ENCODE results near the gene NOL9. TPM values are rescaled to one million over a fixed set of nuclear protein-coding genes. Genes with fewer than 3 reads are reported as not detected.

NOL9 gene
- total RNA-seq, 2 donors from 2014 or later, result 15.3 to 38.9 TPM

DNA sequence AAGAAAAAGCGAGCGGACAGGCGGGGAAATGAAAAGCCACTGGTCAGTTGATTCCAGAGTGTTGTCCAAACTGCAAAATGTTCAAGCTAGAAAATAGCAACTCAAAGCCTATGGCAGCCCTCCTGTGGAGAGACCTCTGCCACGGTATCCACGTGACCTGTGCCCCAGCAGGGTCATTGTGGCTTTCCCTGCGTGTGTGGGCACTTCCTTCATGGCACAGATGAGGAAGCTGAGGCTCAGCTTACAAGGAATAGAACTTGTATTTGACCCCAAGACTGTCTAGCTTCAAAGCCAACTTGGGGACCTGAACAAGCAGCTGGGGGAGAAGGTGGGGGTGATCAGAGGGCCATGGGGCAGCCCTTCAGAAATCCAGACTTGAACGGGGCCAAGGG is 47.3 kb downstream of the NOL9 start:
- ATAC-seq (ENCODE audit: insufficient number of reproducible peaks, low FRiP score, low read depth), result no peak
- Histone ChIP-seq H3K9me3 (no peaks in the 10 kb centered on the region), H3K4me1 (ENCODE audit: control insufficient read depth in 1 of 2, low read depth in 2 of 2) (peaks cover 19 to 27% of the 10 kb centered on the region in 2 donors), H3K4me3 (no peak overlapping the region), H3K36me3 (no peaks in the 10 kb centered on the region), H3K27ac (no peak overlapping the region), H3K27me3 (replicated peaks; ENCODE audit: insufficient read depth) (no peaks in the 10 kb centered on the region)
- TF ChIP-seq, protein P1, sequence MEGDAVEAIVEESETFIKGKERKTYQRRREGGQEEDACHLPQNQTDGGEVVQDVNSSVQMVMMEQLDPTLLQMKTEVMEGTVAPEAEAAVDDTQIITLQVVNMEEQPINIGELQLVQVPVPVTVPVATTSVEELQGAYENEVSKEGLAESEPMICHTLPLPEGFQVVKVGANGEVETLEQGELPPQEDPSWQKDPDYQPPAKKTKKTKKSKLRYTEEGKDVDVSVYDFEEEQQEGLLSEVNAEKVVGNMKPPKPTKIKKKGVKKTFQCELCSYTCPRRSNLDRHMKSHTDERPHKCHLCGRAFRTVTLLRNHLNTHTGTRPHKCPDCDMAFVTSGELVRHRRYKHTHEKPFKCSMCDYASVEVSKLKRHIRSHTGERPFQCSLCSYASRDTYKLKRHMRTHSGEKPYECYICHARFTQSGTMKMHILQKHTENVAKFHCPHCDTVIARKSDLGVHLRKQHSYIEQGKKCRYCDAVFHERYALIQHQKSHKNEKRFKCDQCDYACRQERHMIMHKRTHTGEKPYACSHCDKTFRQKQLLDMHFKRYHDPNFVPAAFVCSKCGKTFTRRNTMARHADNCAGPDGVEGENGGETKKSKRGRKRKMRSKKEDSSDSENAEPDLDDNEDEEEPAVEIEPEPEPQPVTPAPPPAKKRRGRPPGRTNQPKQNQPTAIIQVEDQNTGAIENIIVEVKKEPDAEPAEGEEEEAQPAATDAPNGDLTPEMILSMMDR (IDR thresholded peaks at IDR 0.05), result no peak
- DNase-seq (ENCODE audit: low spot score), result no peak

DNA sequence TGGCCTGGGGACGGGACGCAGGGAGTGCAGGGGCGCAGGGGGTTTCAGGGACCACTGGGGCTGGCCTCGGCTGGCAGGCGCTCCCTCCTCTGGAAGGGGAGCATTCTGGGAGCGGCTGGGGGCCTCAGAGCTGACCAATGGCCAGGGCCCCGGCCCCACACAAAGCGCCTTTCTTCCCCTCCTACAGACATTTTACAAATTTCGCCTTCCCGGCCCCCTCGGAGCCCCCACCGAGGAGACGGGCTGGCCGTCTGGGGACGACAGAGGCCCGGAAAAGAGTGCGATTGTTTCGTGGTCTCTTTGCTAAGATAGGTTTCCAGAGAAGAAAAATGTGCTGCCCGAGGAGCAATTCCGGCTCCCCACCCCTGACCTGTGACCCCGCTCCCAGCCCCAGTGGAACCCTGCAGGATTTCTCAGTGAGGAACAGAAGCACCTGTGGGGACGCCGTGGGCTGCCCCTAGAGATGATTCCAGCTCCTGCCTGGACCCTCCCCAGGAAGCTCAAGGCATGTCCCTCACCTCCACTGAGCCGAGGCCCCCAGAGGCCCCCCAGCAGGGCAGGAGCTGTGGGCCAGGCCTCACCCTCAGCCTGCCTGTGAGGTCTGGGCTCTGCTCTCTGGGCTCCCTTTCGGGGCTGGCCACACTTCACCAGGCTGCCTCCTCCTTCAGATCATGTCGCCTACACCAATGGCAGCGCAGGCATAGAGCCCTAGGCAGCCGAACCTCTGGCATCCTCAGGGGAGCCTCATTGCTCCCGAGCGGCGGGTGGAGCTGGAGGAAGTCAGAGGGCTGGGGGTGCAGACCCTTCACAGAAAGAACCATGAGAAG is 47.9 kb downstream of the NOL9 start:
- no peak overlapping the region for H3K4me3 ChIP-seq
- no peak for ATAC-seq (ENCODE audit: insufficient number of reproducible peaks, low FRiP score, low read depth)

DNA sequence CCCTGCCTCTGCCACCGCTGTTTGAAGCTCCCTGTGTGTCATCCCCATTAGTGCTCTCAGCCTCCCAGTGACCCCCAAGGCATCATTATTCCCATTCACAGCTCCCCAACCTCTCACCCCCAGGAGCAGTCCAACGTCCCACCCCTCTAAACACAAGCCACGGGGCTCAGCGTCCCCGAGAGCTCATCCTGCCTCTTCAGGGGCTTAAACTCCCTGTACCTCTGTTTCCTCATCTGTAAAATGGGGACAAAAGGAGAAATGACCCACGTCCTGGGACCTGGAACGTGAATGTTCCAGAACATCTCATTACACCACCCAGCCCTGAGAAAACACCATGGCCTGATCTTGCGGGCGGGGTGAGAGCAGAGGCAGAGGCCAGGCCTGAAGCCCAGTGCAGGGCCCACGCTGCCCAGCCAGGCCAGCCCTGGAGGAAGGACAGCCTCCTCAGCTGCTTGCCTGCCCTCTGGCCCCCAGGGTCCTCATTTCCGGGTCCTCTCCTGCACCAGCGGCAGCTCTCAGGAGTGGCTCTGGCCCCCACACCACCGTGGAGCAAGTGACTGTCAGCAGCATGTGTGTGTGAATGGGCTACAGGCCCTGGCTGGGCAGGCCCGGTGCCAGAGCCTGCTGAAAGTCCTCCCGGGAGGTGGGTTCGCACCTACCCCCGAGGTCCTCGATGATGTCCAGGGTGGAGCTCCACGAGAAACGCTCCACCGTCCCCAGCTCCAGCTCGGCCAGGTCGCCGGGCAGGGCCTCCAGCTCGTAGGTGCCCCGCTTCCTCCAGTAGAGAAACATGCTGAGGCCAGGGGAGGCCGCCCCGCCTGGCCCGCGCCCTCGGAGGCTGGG is 48.7 kb downstream of the NOL9 start:
- DNase-seq (ENCODE audit: low spot score) (no peak), ATAC-seq (ENCODE audit: insufficient number of reproducible peaks, low FRiP score, low read depth) (no peak)
- no peaks in the 10 kb centered on the region for H3K27me3 ChIP-seq (replicated peaks; ENCODE audit: insufficient read depth)
- TF ChIP-seq, protein P1 (IDR thresholded peaks at IDR 0.05), result no peak
- H3K9me3 ChIP-seq, result no peaks in the 10 kb centered on the region
- no peak overlapping the region for H3K4me3 ChIP-seq
- no peaks in the 10 kb centered on the region for H3K36me3 ChIP-seq
- peaks cover 30 to 41% of the 10 kb centered on the region in 2 donors for H3K4me1 ChIP-seq (ENCODE audit: control insufficient read depth in 1 of 2, low read depth in 2 of 2)
- H3K27ac ChIP-seq, result no peak overlapping the region

More for the DNA sequence above, 47.9 kb downstream of the NOL9 start:
- Histone ChIP-seq H3K4me1 (ENCODE audit: control insufficient read depth in 1 of 2, low read depth in 2 of 2) (peaks cover 25 to 33% of the 10 kb centered on the region in 2 donors), H3K27ac (no peak overlapping the region), H3K9me3 (no peaks in the 10 kb centered on the region), H3K36me3 (no peaks in the 10 kb centered on the region), H3K27me3 (replicated peaks; ENCODE audit: insufficient read depth) (no peaks in the 10 kb centered on the region)
- DNase-seq (ENCODE audit: low spot score), result no peak
- TF ChIP-seq, protein P1 (IDR thresholded peaks at IDR 0.05), result no peak

DNA sequence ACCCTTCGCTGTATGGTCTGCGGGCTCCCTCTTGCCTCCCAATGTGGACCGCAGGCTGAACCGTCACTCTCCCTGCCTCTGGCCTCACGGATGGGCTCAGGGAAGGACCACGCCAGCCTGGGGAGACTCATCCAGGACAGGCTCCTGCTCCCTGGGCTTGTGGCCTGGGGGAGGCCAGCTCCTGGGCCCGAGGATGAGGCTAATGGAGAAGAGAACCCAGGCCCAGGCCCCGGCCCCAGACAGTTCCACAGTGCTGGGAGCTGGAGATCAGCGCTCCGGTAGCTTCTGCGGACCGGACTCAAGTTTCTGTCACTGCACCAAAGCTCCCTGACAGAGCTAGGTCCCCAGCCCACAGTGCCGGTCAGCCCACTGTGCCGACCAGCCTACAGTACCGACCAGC is 49.4 kb downstream of the NOL9 start:
- Histone ChIP-seq H3K36me3 (no peaks in the 10 kb centered on the region), H3K4me3 (no peak overlapping the region), H3K4me1 (ENCODE audit: control insufficient read depth in 1 of 2, low read depth in 2 of 2) (peaks cover 30 to 48% of the 10 kb centered on the region in 2 donors), H3K27ac (no peak overlapping the region), H3K27me3 (replicated peaks; ENCODE audit: insufficient read depth) (no peaks in the 10 kb centered on the region), H3K9me3 (no peaks in the 10 kb centered on the region)
- DNase-seq (ENCODE audit: low spot score), result no peak
- TF ChIP-seq, protein P1 (IDR thresholded peaks at IDR 0.05), result no peak
- no peak for ATAC-seq (ENCODE audit: insufficient number of reproducible peaks, low FRiP score, low read depth)

All from thoracic aorta (tissue), 2 donors.